AG04450 (cell line): ENCODE data around the gene MAP2K6. TPM values are rescaled to one million over a fixed set of nuclear protein-coding genes. Genes with fewer than 3 reads are reported as not detected.

Experiments
- CTCF ChIA-PET: fragments of 300-600, 350-600 bp; formaldehyde crosslinking; extraction: SDS; loops from one replicate; lab custom pipeline; 2022; ENCODE audit warnings: antibody characterized with exemption, inconsistent platforms; lab: Charles Lee
- POLR2A ChIA-PET: fragments of 350-600 bp; formaldehyde crosslinking; extraction: SDS; loops from one replicate; lab custom pipeline; 2021; ENCODE audit warnings: antibody characterized with exemption, inconsistent platforms; lab: Yijun Ruan, JAX
- DNase-seq: peaks from one replicate; pipeline ENCODE4 v3.0.0-alpha.2; 2011; ENCODE audit warnings: low read depth, low spot score
- H3K27ac ChIP-seq: one replicate; pipeline ENCODE4 v1.5.1; 2012; ENCODE audit warnings: low read depth, low read length, control low read depth
- H3K27me3 ChIP-seq: one replicate; pipeline ENCODE4 v1.6.0; 2012; ENCODE audit warnings: low read length; ENCODE audit not compliant: control insufficient read depth, insufficient read depth
- H3K4me3 ChIP-seq: 2 replicates; pipeline ENCODE4 v1.5.1; 2011; ENCODE audit warnings: mild to moderate bottlenecking, low read depth, low read length, control low read depth
- H3K9me3 ChIP-seq: 2 replicates; pipeline ENCODE4 v1.5.1; 2012; ENCODE audit warnings: low read length; ENCODE audit not compliant: control insufficient read depth, insufficient read depth
- CTCF ChIP-seq: IDR thresholded peaks from 2 replicates; pipeline ENCODE4 v1.5.1; 2011; ENCODE audit warnings: low read depth, low read length, control low read depth, inconsistent platforms
- polyA plus RNA-seq: library from polyadenylated mRNA; depleted of rRNA; stranded (reverse); fragments of >200 nt; gene quantifications from 2 replicates; pipeline ENCODE4 v1.2.3, GENCODE V29; 2011

The MAP2K6 gene
- polyA plus RNA-seq, 1 experiment, result 10.9 TPM

DNA sequence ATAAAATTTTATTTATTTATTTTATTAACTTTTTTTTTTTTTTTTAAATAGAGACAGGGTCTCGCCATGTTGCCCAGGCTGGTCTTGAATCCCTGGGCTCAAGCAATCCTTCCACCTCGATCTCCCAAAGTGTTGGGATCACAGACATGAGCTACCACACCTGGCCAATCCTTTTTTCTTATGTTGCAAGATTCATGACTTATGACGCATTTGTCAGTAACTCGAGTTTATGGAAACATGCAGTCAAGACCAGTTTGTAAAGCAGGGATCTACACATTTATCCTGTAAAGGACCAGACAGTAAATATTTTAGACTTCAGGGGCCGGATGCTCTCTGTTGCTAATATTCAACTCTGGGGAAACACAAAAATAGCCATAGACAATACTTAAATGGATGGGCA, 9.4 kb upstream of the MAP2K6 start:
- POLR2A ChIA-PET, result no interaction called here
- no peak overlapping the region for H3K27ac ChIP-seq
- no peak for TF ChIP-seq CTCF
- CTCF ChIA-PET, result interaction anchor here (0.5 to 1.1 kb wide), 3 partner anchors 10 to 121 kb away, joined by 4 to 6 read pairs (median 4); no protein-coding TSS in a partner anchor
- H3K27me3 ChIP-seq, result no peaks in the 10 kb centered on the region
- peaks cover 4% of the 10 kb centered on the region for H3K9me3 ChIP-seq
- H3K4me3 ChIP-seq, result no peak overlapping the region
- DNase-seq, result no peak

GRCh38 chr17:69406941-69407340, 7.6 kb upstream of the MAP2K6 start:
- TF ChIP-seq CTCF, result no peak
- ChIA-PET POLR2A (no interaction called here), CTCF (no interaction called here)
- H3K9me3 ChIP-seq, result no peaks in the 10 kb centered on the region
- no peak overlapping the region for H3K27ac ChIP-seq
- DNase-seq, result no peak
- no peaks in the 10 kb centered on the region for H3K27me3 ChIP-seq
- no peak overlapping the region for H3K4me3 ChIP-seq

GRCh38 chr17:69407759-69408158, 6.7 kb upstream of the MAP2K6 start:
- no peak overlapping the region for H3K4me3 ChIP-seq
- H3K27ac ChIP-seq, result no peak overlapping the region
- no peak for DNase-seq
- TF ChIP-seq CTCF, result no peak
- H3K9me3 ChIP-seq, result no peaks in the 10 kb centered on the region
- CTCF ChIA-PET, result interaction anchor here (1.3 kb wide), 1 partner anchor 13 kb away, joined by 4 read pairs; no protein-coding TSS in a partner anchor
- POLR2A ChIA-PET, result no interaction called here
- no peaks in the 10 kb centered on the region for H3K27me3 ChIP-seq

GRCh38 chr17:69410671-69411070, 3.8 kb upstream of the MAP2K6 start:
- peaks cover 2% of the 10 kb centered on the region for H3K27me3 ChIP-seq
- no peaks in the 10 kb centered on the region for H3K9me3 ChIP-seq
- TF ChIP-seq CTCF, result no peak
- POLR2A ChIA-PET, result no interaction called here
- no peak for DNase-seq
- no peak overlapping the region for H3K4me3 ChIP-seq
- CTCF ChIA-PET, result interaction anchor here (0.6 kb wide), 1 partner anchor 264 kb away, joined by 3 read pairs; no protein-coding TSS in a partner anchor
- H3K27ac ChIP-seq, result no peak overlapping the region

- no peaks in the 10 kb centered on the region for H3K9me3 ChIP-seq
- no peak for TF ChIP-seq CTCF
- POLR2A ChIA-PET, result no interaction called here
- H3K27ac ChIP-seq, result no peak overlapping the region
- peaks cover 2% of the 10 kb centered on the region for H3K27me3 ChIP-seq
- DNase-seq, result no peak
- no peak overlapping the region for H3K4me3 ChIP-seq
- CTCF ChIA-PET, result no interaction called here
Measured at GRCh38 chr17:69411766-69412165, 2.7 kb upstream of the MAP2K6 start.
